CD4-positive, alpha-beta T cell (primary cell): Measurements from ENCODE around the gene NTRK2. TPM values are rescaled to one million over a fixed set of nuclear protein-coding genes. Genes with fewer than 3 reads are reported as not detected.
"Not testable (repeated sequence)": the region's sequence is repeated elsewhere in the genome, so short reads cannot be mapped to it uniquely, and the experiment has no call there.

ENCODE experiments used
- ATAC-seq: fragments of 200-7000 bp; cut with Tn5 transposase; one replicate; pipeline ENCODE4 v1.10.0; 2022; ENCODE audit warnings: mild to moderate bottlenecking; ENCODE audit not compliant: poor library complexity
- CTCF ChIA-PET: fragments of 350-600 bp; sonication (Branson Sonifier 250); formaldehyde crosslinking; loops from one replicate; lab custom pipeline; 2021; ENCODE audit warnings: antibody characterized with exemption, inconsistent platforms; lab: Charles Lee
- POLR2A ChIA-PET: fragments of 350-600 bp; sonication (Branson Sonifier 250); formaldehyde crosslinking; loops from one replicate; lab custom pipeline; 2021; ENCODE audit warnings: antibody characterized with exemption, inconsistent platforms; lab: Charles Lee
- DNase-seq, 14 experiments: peaks; one replicate each; pipeline ENCODE4 v3.0.0-alpha.2; 2013 to 2020; ENCODE audit warnings: mixed read lengths in 2 of 14
- H3K27ac ChIP-seq, 2 donors: one replicate each; pipeline versions ENCODE4 v1.5.1 to v1.7.0; 2013; ENCODE audit warnings: low read length in 2 of 2, low read depth in 1 of 2, mild to moderate bottlenecking in 1 of 2
- H3K27me3 ChIP-seq, 2 experiments: 1 replicate in 1 of 2; 2 replicates in 1 of 2; pipeline versions ENCODE4 v1.6.1 to v1.7.0; 2013; ENCODE audit warnings: low read length in 2 of 2, control low read depth in 1 of 2, mild to moderate bottlenecking in 1 of 2, moderate library complexity in 1 of 2; ENCODE audit not compliant: insufficient read depth in 2 of 2, control insufficient read depth in 1 of 2
- H3K36me3 ChIP-seq: one replicate; pipeline ENCODE4 v1.6.1; 2013; ENCODE audit warnings: low read length, control low read depth; ENCODE audit not compliant: insufficient read depth
- H3K4me1 ChIP-seq: one replicate; pipeline ENCODE4 v1.6.1; 2013; ENCODE audit warnings: low read length, control low read depth; ENCODE audit not compliant: insufficient read depth
- H3K4me3 ChIP-seq: one replicate; pipeline ENCODE4 v1.5.1; 2013; ENCODE audit warnings: mild to moderate bottlenecking, low read length, moderate library complexity
- H3K9me3 ChIP-seq, 2 experiments: 1 replicate in 1 of 2; 2 replicates in 1 of 2; pipeline versions ENCODE4 v1.6.1 to v1.7.0; 2013; ENCODE audit warnings: low read length in 2 of 2, mild to moderate bottlenecking in 2 of 2, control low read depth in 1 of 2, moderate library complexity in 1 of 2; ENCODE audit not compliant: control insufficient read depth in 1 of 2, insufficient read depth in 1 of 2
- H3K27ac Mint-ChIP-seq: one replicate; pipeline ENCODE4 v1.8.0; 2020; ENCODE audit warnings: mixed read lengths
- H3K27me3 Mint-ChIP-seq: one replicate; pipeline ENCODE4 v1.8.0; 2021; ENCODE audit warnings: mixed read lengths
- H3K36me3 Mint-ChIP-seq: one replicate; pipeline ENCODE4 v1.8.0; 2021; ENCODE audit warnings: low read depth, mixed read lengths
- H3K4me1 Mint-ChIP-seq: one replicate; pipeline ENCODE4 v1.8.0; 2021; ENCODE audit warnings: low read depth, mixed read lengths
- H3K4me3 Mint-ChIP-seq: one replicate; pipeline ENCODE4 v1.8.0; 2020; ENCODE audit warnings: mild to moderate bottlenecking, mixed read lengths
- H3K9me3 Mint-ChIP-seq: one replicate; pipeline ENCODE4 v1.8.0; 2020; ENCODE audit warnings: mixed read lengths
- intact Hi-C, 2 experiments: fragments of 100-400 bp; cut with DNase I in 1 of 2; cut with micrococcal nuclease in 1 of 2; formaldehyde crosslinking; loops; one replicate each; pipeline versions ENCODE4 v1.15.1 to v1.9.0; 2023 to 2025; cut with DNase I, micrococcal nuclease
- total RNA-seq, 174 experiments: library from RNA in 2 of 174; stranded (reverse) in 2 of 174; gene quantifications; one replicate each; pipeline ENCODE4 v1.2.3 and lab custom pipeline; 2021 to 2026
- TF ChIP-seq, protein P1 (sequence below): fragments of 200-600 bp; IDR thresholded peaks from one replicate; pipeline ENCODE4 v1.8.0; 2022; ENCODE audit warnings: antibody characterized with exemption, mild to moderate bottlenecking

The NTRK2 gene
- total RNA-seq, 2 experiments from 2014 or later = 0.06 to 0.14 TPM

DNA sequence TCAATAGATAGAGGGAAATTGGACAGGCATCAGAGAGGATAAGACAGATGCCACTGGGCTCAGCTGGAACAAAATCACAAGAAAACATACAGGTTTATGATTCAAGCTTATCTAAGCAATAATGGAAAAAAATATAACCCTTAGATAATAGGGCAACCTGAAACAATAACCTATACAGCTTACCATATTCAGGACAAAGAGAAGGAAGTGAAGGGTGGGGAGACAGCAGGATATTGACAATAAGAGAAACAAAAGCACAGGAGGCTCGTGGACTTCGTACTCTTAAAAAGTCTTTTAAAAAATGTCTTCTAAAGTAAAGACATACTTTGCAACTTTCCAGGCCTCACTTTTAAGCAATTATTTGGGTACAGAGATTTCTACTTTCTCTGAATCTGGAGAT is 225.3 kb downstream of the NTRK2 start:
- Mint-ChIP-seq H3K36me3 (no peaks in the 10 kb centered on the region), H3K27me3 (peaks cover 5% of the 10 kb centered on the region), H3K27ac (no peak overlapping the region), H3K4me1 (no peaks in the 10 kb centered on the region), H3K9me3 (no peaks in the 10 kb centered on the region), H3K4me3 (no peak overlapping the region)
- ATAC-seq (no peak), DNase-seq (no peak)
- no peak overlapping the region for H3K4me3 ChIP-seq
- CTCF ChIA-PET = no interaction called here
- TF ChIP-seq, protein P1, sequence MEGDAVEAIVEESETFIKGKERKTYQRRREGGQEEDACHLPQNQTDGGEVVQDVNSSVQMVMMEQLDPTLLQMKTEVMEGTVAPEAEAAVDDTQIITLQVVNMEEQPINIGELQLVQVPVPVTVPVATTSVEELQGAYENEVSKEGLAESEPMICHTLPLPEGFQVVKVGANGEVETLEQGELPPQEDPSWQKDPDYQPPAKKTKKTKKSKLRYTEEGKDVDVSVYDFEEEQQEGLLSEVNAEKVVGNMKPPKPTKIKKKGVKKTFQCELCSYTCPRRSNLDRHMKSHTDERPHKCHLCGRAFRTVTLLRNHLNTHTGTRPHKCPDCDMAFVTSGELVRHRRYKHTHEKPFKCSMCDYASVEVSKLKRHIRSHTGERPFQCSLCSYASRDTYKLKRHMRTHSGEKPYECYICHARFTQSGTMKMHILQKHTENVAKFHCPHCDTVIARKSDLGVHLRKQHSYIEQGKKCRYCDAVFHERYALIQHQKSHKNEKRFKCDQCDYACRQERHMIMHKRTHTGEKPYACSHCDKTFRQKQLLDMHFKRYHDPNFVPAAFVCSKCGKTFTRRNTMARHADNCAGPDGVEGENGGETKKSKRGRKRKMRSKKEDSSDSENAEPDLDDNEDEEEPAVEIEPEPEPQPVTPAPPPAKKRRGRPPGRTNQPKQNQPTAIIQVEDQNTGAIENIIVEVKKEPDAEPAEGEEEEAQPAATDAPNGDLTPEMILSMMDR = no peak
- H3K27ac ChIP-seq = no peak overlapping the region
- intact Hi-C loops = no loop called here
- H3K36me3 ChIP-seq = no peaks in the 10 kb centered on the region
- no peaks in the 10 kb centered on the region for H3K4me1 ChIP-seq
- no peaks in the 10 kb centered on the region for H3K9me3 ChIP-seq
- no peaks in the 10 kb centered on the region for H3K27me3 ChIP-seq
- POLR2A ChIA-PET = no interaction called here

DNA sequence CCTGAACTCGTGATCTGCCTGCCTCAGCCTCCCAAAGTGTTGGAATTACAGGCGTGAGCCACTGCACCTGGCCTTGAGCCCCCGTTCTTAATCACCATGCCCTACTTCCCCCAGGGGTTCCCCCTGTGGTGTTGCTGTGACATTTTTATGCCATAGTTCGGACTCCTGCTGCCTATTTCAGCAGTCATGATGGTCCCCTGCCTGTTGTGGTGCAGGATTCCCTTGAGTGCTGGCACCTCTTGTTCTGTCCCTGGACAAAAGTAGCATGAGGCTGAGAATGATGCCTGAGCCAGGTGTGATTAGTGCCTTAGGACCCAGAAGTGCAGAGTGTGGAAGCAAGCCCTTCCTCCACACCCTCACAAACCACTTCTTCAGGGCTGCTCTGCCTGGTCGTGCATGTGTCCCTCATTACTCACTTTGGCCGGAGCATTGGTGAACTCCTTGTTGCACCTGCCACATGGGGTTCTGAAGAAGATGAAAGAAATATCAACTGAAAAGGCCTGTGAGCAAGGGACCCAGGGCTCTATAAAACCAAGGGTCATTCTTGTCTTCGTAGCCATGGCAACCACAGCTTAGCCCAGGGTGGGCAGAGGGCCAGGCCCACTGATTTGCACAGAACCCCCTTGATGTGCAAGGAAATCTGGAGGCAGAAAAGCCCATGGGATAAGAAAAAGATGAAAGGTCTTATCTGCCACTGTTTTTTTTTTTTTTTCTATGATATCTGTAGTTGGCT is 228.0 kb downstream of the NTRK2 start:
- intact Hi-C loops = no loop called here
- H3K27me3 Mint-ChIP-seq = peaks cover 5% of the 10 kb centered on the region
- TF ChIP-seq, protein P1 = no peak
- Histone ChIP-seq H3K4me1 (no peaks in the 10 kb centered on the region), H3K4me3 (no peak overlapping the region), H3K36me3 (no peaks in the 10 kb centered on the region), H3K27ac (no peak overlapping the region), H3K27me3 (no peaks in the 10 kb centered on the region), H3K9me3 (no peaks in the 10 kb centered on the region)
- CTCF ChIA-PET = no interaction called here
- no peaks in the 10 kb centered on the region for H3K4me1 Mint-ChIP-seq
- no peak overlapping the region for H3K4me3 Mint-ChIP-seq
- POLR2A ChIA-PET = interaction anchor here (0.7 kb wide), 1 partner anchor 29 kb away, joined by 3 read pairs; no protein-coding TSS in a partner anchor
- H3K9me3 Mint-ChIP-seq = no peaks in the 10 kb centered on the region
- DNase-seq (no peak), ATAC-seq (no peak)
- no peak overlapping the region for H3K27ac Mint-ChIP-seq
- no peaks in the 10 kb centered on the region for H3K36me3 Mint-ChIP-seq

DNA sequence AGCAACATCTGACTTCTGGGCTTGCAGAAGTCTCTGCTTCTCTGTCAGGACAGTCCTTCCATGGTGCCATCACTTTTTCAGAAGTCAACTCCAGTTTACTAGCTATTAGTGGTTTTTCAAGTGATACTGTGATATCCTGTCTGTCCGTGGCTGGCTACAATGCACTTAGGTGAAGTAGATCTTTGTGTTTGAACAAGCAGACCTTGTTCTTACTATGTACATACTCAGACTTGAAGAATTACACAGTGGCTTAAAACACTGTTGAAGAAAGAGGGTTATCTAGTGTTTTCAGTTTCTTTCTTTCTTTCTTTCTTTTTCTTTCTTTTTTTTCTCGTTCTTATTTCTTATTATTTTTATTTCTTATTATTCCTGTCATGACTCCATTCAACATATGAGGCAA is 228.7 kb downstream of the NTRK2 start:
- DNase-seq = no peak
- Mint-ChIP-seq H3K4me3 (no peak overlapping the region), H3K4me1 (no peaks in the 10 kb centered on the region), H3K9me3 (no peaks in the 10 kb centered on the region), H3K36me3 (no peaks in the 10 kb centered on the region), H3K27me3 (peaks cover 5% of the 10 kb centered on the region), H3K27ac (no peak overlapping the region)
- intact Hi-C loops = no loop called here
- Histone ChIP-seq H3K9me3 (no peaks in the 10 kb centered on the region), H3K4me1 (no peaks in the 10 kb centered on the region), H3K4me3 (no peak overlapping the region), H3K27me3 (no peaks in the 10 kb centered on the region), H3K36me3 (no peaks in the 10 kb centered on the region), H3K27ac (no peak overlapping the region)
- POLR2A ChIA-PET = interaction anchor here (0.7 kb wide), 1 partner anchor 30 kb away, joined by 3 read pairs; no protein-coding TSS in a partner anchor
- ATAC-seq = no peak
- CTCF ChIA-PET = no interaction called here
- TF ChIP-seq, protein P1 = no peak

DNA sequence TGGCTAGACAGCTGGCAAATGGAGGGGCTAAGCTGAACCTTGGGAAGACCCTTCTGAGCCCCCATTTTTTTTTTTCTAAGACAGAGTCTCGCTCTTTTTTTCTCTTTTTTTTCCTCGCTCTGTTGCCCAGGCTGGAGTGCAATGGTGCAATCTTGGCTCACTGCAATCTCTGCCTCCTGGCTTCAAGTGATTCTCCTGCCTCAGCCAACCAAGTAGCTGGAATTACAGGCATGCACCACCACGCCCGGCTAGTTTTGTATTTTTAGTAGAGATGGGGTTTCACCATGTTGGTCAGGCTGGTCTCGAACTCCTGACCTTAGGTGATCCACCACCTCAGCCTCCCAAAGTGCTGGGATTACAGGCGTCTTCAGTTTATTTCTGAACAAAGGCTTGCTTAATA is 229.1 kb downstream of the NTRK2 start:
- H3K4me1 Mint-ChIP-seq, H3K36me3 ChIP-seq, H3K27ac Mint-ChIP-seq, DNase-seq, intact Hi-C loops, H3K9me3 ChIP-seq, H3K27ac ChIP-seq, H3K4me3 Mint-ChIP-seq, H3K27me3 Mint-ChIP-seq, H3K36me3 Mint-ChIP-seq, ATAC-seq, H3K4me3 ChIP-seq, H3K4me1 ChIP-seq, H3K27me3 ChIP-seq, H3K9me3 Mint-ChIP-seq, CTCF ChIA-PET: not testable (repeated sequence)
- POLR2A ChIA-PET = interaction anchor here (0.7 kb wide), 1 partner anchor 30 kb away, joined by 3 read pairs; no protein-coding TSS in a partner anchor
